Measurements from ENCODE around the gene SEMA3F.

- TF ChIP-seq POLR2AphosphoS5 (IDR thresholded peaks at IDR 0.05; ENCODE audit: borderline replicate concordance, low read depth, low read length): no peak
- no peak for TF ChIP-seq EZH2 (IDR thresholded peaks at IDR 0.05)
Measured at GRCh38 chr3:50217681-50218080, 62.6 kb downstream of the SEMA3F start.

Measured in SK-N-MC (cell line).